Transverse colon (tissue), 4 donors: Measurements from ENCODE around the gene PNMA8C. TPM values are rescaled to one million over a fixed set of nuclear protein-coding genes. Genes with fewer than 3 reads are reported as not detected.

Source experiments
- DNase-seq: peaks from one replicate; pipeline ENCODE4 v3.0.0-alpha.2; 2019
- H3K27ac ChIP-seq, 4 donors: fragments of 200-600 bp; sonication (generic); 2 replicates each; pipeline ENCODE4 v1.5.1; 2016 to 2018; ENCODE audit warnings: inconsistent platforms in 4 of 4
- H3K27me3 ChIP-seq: fragments of 200-600 bp; sonication (generic); 2 replicates; pipeline ENCODE4 v1.5.1; 2017; ENCODE audit warnings: inconsistent platforms
- H3K36me3 ChIP-seq, 4 donors: fragments of 200-600 bp; sonication (generic); 2 replicates each; pipeline ENCODE4 v1.5.1; 2017 to 2019; ENCODE audit warnings: inconsistent platforms in 4 of 4
- H3K4me1 ChIP-seq, 4 donors: fragments of 200-600 bp; sonication (generic); 2 replicates each; pipeline ENCODE4 v1.5.1; 2017 to 2020; ENCODE audit warnings: inconsistent platforms in 4 of 4
- H3K4me3 ChIP-seq, 4 donors: fragments of 200-600 bp; sonication (generic); 1 replicate in 1 of 4; 2 replicates in 3 of 4; pipeline versions ENCODE4 v1.5.1 to v1.6.1; 2017 to 2019; ENCODE audit warnings: inconsistent platforms in 4 of 4
- H3K9me3 ChIP-seq, 2 donors: fragments of 200-600 bp; sonication (generic); 2 replicates each; pipeline ENCODE4 v1.5.1; 2017 to 2019; ENCODE audit warnings: inconsistent platforms in 2 of 2
- CTCF ChIP-seq, 5 experiments: fragments of 200-600 bp in 3 of 5; fragments of 450-650 bp in 2 of 5; sonication (generic) in 3 of 5; IDR thresholded peaks; 1 replicate in 2 of 5; 2 replicates in 3 of 5; pipeline ENCODE4 v1.5.1; 2016 to 2017; ENCODE audit warnings: antibody characterized with exemption in 5 of 5, inconsistent platforms in 3 of 5, mild to moderate bottlenecking in 2 of 5, moderate library complexity in 1 of 5
- EP300 ChIP-seq: sonication (generic); formaldehyde crosslinking; IDR thresholded peaks from one replicate; pipeline ENCODE4 v1.6.1; 2017; ENCODE audit warnings: antibody characterized with exemption, low read depth
- POLR2A ChIP-seq: fragments of 450-650 bp; IDR thresholded peaks from one replicate; pipeline ENCODE4 v1.6.1; 2016; ENCODE audit warnings: antibody characterized with exemption, mild to moderate bottlenecking, moderate library complexity
- POLR2AphosphoS5 ChIP-seq, 3 donors: sonication (generic); formaldehyde crosslinking; IDR thresholded peaks; one replicate each; pipeline ENCODE4 v1.6.1; 2016; ENCODE audit warnings: antibody characterized with exemption in 3 of 3
- WGBS, 2 donors: methylation state at CpG; one replicate each; pipeline ENCODE4 v1.1.5; 2018; ENCODE audit warnings: low coverage in 1 of 2; 5-methylcytosine and 5-hydroxymethylcytosine counted together
- in situ Hi-C, 4 donors: fragments of 200-750 bp; cut with MboI; loops; one replicate each; pipeline versions ENCODE4 v1.15.0 to v1.15.1; 2017; ENCODE audit warnings: low sequenced_read_pairs in 3 of 4, low pct_ligation_motif_present in 1 of 4, low pct_unique_long_range_greater_than_20kb in 1 of 4
- intact Hi-C: fragments of 100-400 bp; cut with DNase I; formaldehyde crosslinking; loops from one replicate; pipeline ENCODE4 v1.15.1; 2023; ENCODE audit warnings: low total_unique reads
- total RNA-seq, 4 donors: library from RNA; depleted of rRNA; stranded (reverse); fragments of >200 nt; gene quantifications; one replicate each; pipeline ENCODE4 v1.1.0, GENCODE V29; 2016

PNMA8C gene
- total RNA-seq, 4 donors from 2014 or later: not detected

GRCh38 chr19:46466536-46467196 lies 37.9 kb upstream of the PNMA8C start:
- Histone ChIP-seq H3K9me3 (no peaks in the 10 kb centered on the region), H3K27me3 (peaks cover 20% of the 10 kb centered on the region), H3K36me3 (no peaks in the 10 kb centered on the region), H3K27ac (peak overlapping the region in 3 of 4 donors; percentile 1 to 40 (median 4)), H3K4me1 (peaks cover under 1 to 8% (median 4%) of the 10 kb centered on the region in 4 donors), H3K4me3 (no peak overlapping the region)
- TF ChIP-seq CTCF (IDR thresholded peaks at IDR 0.05) (no peak), POLR2A (no peak), POLR2AphosphoS5 (IDR thresholded peaks at IDR 0.05) (no peak), EP300 (no peak)
- intact Hi-C loops (no loop called here), in situ Hi-C loops (no loop called here)
- WGBS, 2 donors: 51 to 60% methylated on average over 15 of the region's 15 CpGs
- peak; percentile 30 for DNase-seq

GRCh38 chr19:46463516-46463915 lies 34.8 kb upstream of the PNMA8C start:
- Histone ChIP-seq H3K4me1 (no peaks in the 10 kb centered on the region), H3K9me3 (no peaks in the 10 kb centered on the region), H3K36me3 (no peaks in the 10 kb centered on the region), H3K27me3 (no peaks in the 10 kb centered on the region), H3K27ac (no peak overlapping the region), H3K4me3 (no peak overlapping the region)
- whole genome bisulfite sequencing, 2 donors: 78 to 81% methylated on average over 3 to 7 of the region's 7 CpGs
- intact Hi-C loops: no loop called here
- TF ChIP-seq POLR2AphosphoS5 (IDR thresholded peaks at IDR 0.05) (no peak), EP300 (no peak), POLR2A (no peak), CTCF (IDR thresholded peaks at IDR 0.05) (no peak)
- in situ Hi-C loops: no loop called here
- no peak for DNase-seq

- H3K4me1 ChIP-seq: peaks cover 0 to 2% (median 0%) of the 10 kb centered on the region in 4 donors
- H3K9me3 ChIP-seq: no peaks in the 10 kb centered on the region
- H3K4me3 ChIP-seq: no peak overlapping the region
- H3K27ac ChIP-seq: no peak overlapping the region
- WGBS, 2 donors: 76% methylated on average over 2 of the region's 2 CpGs; no CpG with 5 or more reads in 1 of the 2 donors
- no peak for TF ChIP-seq CTCF (IDR thresholded peaks at IDR 0.05)
- no peak for TF ChIP-seq POLR2AphosphoS5 (IDR thresholded peaks at IDR 0.05)
- TF ChIP-seq EP300: no peak
- TF ChIP-seq POLR2A: no peak
- intact Hi-C loops (no loop called here), in situ Hi-C loops (no loop called here)
- DNase-seq: no peak
- no peaks in the 10 kb centered on the region for H3K36me3 ChIP-seq
- peaks cover 3% of the 10 kb centered on the region for H3K27me3 ChIP-seq
These were observed 32.8 kb upstream of the PNMA8C start for GRCh38 chr19:46461537-46461936.

- H3K9me3 ChIP-seq: no peaks in the 10 kb centered on the region
- no peak for TF ChIP-seq EP300
- TF ChIP-seq POLR2A: no peak
- no peak for TF ChIP-seq CTCF (IDR thresholded peaks at IDR 0.05)
- TF ChIP-seq POLR2AphosphoS5 (IDR thresholded peaks at IDR 0.05): no peak
- no peak for DNase-seq
- no peak overlapping the region for H3K27ac ChIP-seq
- H3K4me3 ChIP-seq: no peak overlapping the region
- in situ Hi-C loops: no loop called here
- peaks cover 0 to 8% (median 0%) of the 10 kb centered on the region in 4 donors for H3K4me1 ChIP-seq
- 80 to 94% methylated on average over 1 of the region's 1 CpG for whole genome bisulfite sequencing, 2 donors
- peaks cover 3% of the 10 kb centered on the region for H3K27me3 ChIP-seq
- intact Hi-C loops: no loop called here
- H3K36me3 ChIP-seq: no peaks in the 10 kb centered on the region
These were observed 32.2 kb upstream of the PNMA8C start for GRCh38 chr19:46460981-46461380.
